OCI-LY7 (cell line): ENCODE measurements around the gene MAT2B.

Experiments
- CTCF ChIP-seq: fragments of 200-600 bp; sonication (generic); conservative IDR thresholded peaks from 2 replicates; pipeline ENCODE4 v1.5.1; 2014; ENCODE audit warnings: mild to moderate bottlenecking, antibody characterized with exemption, low read length, moderate library complexity, mixed read lengths
- EZH2phosphoT487 ChIP-seq: fragments of 200-600 bp; sonication (generic); IDR thresholded peaks from 2 replicates; pipeline ENCODE4 v1.6.1; 2018; ENCODE audit warnings: low read depth, borderline replicate concordance, mild to moderate bottlenecking, mixed run types, antibody characterized with exemption, low read length, moderate library complexity, mixed read lengths

GRCh38 chr5:163544041-163544440, 38.6 kb downstream of the MAT2B start:
- TF ChIP-seq EZH2phosphoT487, result no peak
- no peak for TF ChIP-seq CTCF
